ENCODE data around the gene IMMP1L.

Gene IMMP1L

GRCh38 chr11:31450841-31451240 is 58.6 kb downstream of the IMMP1L start:
- no peak for DNase-seq (ENCODE audit: low spot score)
- TF ChIP-seq CTCF (IDR thresholded peaks at IDR 0.05; ENCODE audit: extremely low read depth, insufficient read depth, missing control alignments), result no peak
- in situ Hi-C loops (cut with MboI; ENCODE audit: low pct_unique_long_range_greater_than_20kb, low sequenced_read_pairs, unreplicated experiment), result no loop called here

- TF ChIP-seq CTCF (IDR thresholded peaks at IDR 0.05; ENCODE audit: extremely low read depth, insufficient read depth, missing control alignments), result no peak
- in situ Hi-C loops (cut with MboI; ENCODE audit: low pct_unique_long_range_greater_than_20kb, low sequenced_read_pairs, unreplicated experiment), result no loop called here
- DNase-seq (ENCODE audit: low spot score), result no peak
These were observed 60.4 kb downstream of the IMMP1L start for GRCh38 chr11:31449040-31449439.

- TF ChIP-seq CTCF (IDR thresholded peaks at IDR 0.05; ENCODE audit: extremely low read depth, insufficient read depth, missing control alignments), result no peak
- in situ Hi-C loops (cut with MboI; ENCODE audit: low pct_unique_long_range_greater_than_20kb, low sequenced_read_pairs, unreplicated experiment), result no loop called here
- DNase-seq (ENCODE audit: low spot score), result no peak
These were observed 63.8 kb downstream of the IMMP1L start for GRCh38 chr11:31445621-31446020.

- in situ Hi-C loops (cut with MboI; ENCODE audit: low pct_unique_long_range_greater_than_20kb, low sequenced_read_pairs, unreplicated experiment), result no loop called here
- TF ChIP-seq CTCF (IDR thresholded peaks at IDR 0.05; ENCODE audit: extremely low read depth, insufficient read depth, missing control alignments), result no peak
These were observed 65.6 kb downstream of the IMMP1L start for GRCh38 chr11:31443802-31444201.

GRCh38 chr11:31442086-31442485 is 67.3 kb downstream of the IMMP1L start:
- no peak for TF ChIP-seq CTCF (IDR thresholded peaks at IDR 0.05; ENCODE audit: extremely low read depth, insufficient read depth, missing control alignments)
- in situ Hi-C loops (cut with MboI; ENCODE audit: low pct_unique_long_range_greater_than_20kb, low sequenced_read_pairs, unreplicated experiment), result no loop called here
- no peak for DNase-seq (ENCODE audit: low spot score)

More at GRCh38 chr11:31443802-31444201, 65.6 kb downstream of the IMMP1L start:
- no peak for DNase-seq (ENCODE audit: low spot score)

GRCh38 chr11:31441296-31441695 is 68.1 kb downstream of the IMMP1L start:
- in situ Hi-C loops (cut with MboI; ENCODE audit: low pct_unique_long_range_greater_than_20kb, low sequenced_read_pairs, unreplicated experiment), result no loop called here
- TF ChIP-seq CTCF (IDR thresholded peaks at IDR 0.05; ENCODE audit: extremely low read depth, insufficient read depth, missing control alignments), result no peak
- no peak for DNase-seq (ENCODE audit: low spot score)
